GM19035 (cell line): ENCODE data around the gene GPR55.

Experiments used
- ATAC-seq: cut with Tn5 transposase; IDR thresholded peaks from one replicate; pipeline ENCODE4 v1.9.1; 2021; ENCODE audit not compliant: unreplicated experiment

Gene GPR55

DNA sequence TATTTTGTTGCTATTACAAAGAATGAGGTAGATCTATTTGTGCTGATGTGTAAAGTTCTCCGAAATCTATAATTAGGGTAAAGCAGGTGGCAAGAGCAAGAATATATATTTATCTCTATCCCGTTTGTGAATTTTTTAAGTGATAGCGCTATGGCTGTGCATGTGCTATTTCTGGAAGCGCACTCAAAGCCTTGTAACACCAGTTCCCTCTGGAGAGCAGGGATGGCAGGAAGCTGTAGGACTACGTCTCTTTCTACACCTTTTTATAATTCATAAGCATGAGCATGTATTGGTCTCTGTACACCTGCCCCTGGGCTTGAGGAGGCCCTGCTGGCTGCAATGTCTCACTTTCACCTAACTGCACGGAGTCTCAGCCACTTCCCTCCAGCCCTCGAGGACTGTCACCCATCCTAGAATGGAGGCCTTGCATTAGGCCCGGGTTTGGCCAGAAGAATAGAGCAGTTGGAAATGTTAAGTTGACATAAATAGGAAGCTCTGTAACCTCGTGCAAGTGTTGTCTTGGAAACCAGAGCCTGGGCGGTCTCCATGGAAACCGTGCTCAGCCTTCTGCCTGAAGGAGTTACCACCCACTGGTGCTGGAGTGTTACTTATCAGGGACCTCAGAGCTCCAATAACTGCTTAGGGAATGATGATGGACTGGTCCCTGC, 39.4 kb downstream of the GPR55 start:
- no peak for ATAC-seq

DNA sequence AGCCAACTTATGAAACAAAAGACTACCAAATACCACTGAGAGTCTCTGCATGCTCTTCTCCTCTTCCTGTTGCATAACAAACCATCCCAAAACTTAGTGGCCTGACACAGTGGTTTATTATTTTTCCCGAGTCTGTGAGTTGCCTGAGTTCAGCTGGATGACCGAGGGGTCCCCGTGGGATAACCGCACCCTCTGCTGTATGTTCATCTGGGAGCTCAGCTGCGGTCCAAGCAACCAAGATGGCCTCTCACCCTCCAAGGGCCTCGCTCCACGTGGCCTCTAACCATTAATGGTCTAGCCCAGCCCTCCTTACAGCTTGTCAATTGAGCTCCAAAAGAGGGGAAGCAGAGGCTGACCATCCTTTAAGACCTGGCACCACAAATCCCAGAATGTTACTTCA, 43.2 kb downstream of the GPR55 start:
- no peak for ATAC-seq

DNA sequence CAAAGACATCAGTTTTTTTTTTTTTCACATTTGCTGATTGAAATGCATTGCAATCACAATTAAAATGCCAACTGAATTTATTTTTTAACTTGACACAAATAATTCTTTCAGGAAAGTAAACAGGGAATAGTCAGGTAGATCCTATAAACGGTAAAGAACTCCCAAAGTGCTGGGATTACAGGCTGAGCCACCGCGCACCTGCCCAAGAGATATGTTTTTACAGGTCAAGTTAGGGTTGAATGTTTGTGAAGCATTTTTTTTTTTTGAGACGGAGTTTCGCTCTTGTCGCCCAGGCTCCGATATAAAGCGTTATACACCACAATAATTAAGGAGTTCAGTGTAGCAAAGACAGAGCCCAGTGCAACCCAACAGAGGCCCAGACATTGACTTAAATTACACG, 45.2 kb downstream of the GPR55 start:
- ATAC-seq = no peak

DNA sequence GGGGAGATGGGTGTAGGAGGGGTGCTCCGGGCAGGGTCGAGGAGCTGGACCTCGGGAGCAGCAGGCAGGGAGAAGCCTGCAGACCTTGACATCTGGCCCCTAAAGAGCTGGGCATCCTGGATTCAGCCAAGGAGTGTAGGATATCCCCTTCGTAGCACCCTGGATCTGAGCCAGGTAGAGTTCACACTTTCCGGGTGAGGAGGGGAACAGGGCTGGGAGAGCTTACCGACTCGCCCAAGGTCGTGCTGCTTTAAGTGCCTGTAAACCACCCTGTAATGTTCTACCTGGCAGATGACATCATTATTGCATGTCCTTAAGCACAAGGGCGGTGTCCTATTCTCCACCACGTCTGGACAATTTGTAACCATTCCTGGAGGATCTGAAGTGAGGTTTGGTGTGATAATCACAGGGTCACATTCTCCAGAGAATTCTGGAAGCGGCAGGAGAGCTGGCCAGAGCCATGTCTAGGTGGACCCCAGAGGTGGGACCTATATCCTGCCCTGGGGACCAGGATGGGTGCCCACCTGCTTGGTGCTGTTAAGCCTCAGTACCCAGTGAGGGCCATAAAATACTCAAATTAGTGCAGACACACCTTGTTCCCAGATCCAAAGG, 45.7 kb downstream of the GPR55 start:
- no peak for ATAC-seq

DNA sequence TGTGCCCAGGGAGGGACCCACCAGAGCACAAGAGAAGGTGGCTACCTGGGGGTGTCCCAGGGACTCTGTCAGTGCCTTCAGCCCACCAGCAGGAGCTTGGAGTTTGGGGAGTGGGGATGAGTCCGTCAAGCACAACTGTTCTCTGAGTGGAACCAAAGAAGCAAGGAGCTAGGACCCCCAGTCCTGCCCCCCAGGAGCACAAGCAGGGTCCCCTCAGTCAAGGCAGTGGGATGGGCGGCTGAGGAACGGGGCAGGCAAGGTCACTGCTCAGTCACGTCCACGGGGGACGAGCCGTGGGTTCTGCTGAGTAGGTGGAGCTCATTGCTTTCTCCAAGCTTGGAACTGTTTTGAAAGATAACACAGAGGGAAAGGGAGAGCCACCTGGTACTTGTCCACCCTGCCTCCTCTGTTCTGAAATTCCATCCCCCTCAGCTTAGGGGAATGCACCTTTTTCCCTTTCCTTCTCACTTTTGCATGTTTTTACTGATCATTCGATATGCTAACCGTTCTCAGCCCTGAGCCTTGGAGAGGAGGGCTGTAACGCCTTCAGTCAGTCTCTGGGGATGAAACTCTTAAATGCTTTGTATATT, 46.3 kb downstream of the GPR55 start:
- no peak for ATAC-seq

DNA sequence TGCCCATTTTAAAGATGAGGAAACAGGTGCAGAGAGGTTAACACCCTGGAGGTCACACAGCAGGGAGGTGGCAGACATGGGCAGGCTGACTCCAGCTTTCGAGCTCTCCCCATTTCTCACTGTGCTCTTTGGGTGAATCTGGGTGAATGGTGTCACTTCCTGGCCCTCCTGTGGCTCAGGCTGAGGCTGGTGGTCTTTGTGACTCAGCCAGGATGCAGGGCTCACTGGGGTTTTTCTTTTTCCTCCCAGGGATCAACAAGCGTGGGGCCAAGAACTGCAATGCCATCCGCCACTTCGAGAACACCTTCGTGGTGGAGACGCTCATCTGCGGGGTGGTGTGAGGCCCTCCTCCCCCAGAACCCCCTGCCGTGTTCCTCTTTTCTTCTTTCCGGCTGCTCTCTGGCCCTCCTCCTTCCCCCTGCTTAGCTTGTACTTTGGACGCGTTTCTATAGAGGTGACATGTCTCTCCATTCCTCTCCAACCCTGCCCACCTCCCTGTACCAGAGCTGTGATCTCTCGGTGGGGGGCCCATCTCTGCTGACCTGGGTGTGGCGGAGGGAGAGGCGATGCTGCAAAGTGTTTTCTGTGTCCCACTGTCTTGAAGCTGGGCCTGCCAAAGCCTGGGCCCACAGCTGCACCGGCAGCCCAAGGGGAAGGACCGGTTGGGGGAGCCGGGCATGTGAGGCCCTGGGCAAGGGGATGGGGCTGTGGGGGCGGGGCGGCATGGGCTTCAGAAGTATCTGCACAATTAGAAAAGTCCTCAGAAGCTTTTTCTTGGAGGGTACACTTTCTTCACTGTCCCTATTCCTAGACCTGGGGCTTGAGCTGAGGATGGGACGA, 47.1 kb downstream of the GPR55 start:
- no peak for ATAC-seq

DNA sequence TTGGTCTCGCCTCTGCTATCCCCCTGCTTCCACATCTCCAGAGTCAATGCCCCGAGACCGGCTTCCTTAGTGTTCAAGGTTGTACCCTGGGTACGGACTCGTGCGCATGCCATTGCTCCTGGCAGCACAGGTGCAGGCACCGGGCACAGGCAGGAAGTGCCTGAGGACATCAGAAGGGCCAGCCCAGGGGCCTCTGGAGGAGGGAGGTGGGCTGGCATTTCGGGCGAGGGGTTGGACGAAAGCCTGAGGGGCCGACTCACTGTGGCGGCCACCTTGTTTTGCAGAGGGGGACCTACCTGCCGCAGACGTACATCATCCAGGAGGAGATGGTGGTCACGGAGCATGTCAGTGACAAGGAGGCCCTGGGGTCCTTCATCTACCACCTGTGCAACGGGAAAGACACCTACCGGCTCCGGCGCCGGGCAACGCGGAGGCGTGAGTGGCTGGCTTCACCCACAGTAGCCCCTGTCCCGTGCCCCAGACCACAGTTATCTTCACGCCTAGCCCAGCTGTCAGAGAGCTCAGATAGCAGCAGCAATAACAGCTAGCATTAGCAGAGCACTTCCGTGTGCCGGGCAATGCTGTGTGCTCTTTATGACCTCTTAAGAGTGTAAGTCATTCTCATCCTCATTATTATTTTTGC, 47.8 kb downstream of the GPR55 start:
- no peak for ATAC-seq

DNA sequence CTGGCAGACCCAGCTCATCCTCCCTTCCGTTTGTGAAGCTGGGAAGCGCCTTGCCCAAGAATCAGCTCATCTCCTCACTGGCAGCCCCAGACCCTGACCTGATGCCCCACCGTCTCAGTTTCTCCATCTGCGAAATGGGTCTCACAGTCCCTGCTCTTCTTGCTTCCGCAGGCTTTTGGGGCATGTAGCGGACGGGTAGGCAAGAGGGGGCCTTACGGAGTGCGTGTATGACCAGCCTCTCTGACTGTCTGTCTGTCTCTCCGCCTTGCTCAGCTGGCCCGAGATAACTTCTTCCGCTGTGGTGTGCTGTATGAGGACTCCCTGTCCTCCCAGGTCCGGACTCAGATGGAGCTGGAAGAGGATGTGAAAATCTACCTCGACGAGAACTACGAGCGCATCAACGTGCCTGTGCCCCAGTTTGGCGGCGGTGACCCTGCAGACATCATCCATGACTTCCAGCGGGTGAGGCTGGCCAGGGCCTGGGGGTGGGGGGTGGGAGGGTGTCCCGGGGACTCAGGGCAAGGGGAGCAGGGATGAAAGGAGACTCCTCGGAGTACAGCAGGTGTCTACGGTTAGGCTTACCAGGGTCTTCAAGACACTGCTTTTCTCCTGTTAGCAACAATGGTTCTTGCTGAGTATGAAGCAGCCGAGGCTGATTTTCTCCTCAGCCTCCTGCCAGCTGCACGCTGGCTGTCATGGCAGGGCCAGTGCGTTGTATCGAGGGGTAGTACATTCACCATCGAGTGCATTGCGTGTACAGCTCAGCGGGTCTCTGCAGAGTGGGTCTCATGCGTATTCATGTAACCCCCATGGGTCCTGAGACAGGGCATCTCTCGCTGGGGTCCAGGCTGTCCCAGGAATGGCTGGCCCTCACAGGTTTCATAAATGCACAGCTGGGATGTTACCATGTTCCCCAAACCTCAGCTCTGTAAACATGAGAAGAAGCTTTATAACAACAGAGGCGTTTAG, 49.4 kb downstream of the GPR55 start:
- ATAC-seq = no peak

DNA sequence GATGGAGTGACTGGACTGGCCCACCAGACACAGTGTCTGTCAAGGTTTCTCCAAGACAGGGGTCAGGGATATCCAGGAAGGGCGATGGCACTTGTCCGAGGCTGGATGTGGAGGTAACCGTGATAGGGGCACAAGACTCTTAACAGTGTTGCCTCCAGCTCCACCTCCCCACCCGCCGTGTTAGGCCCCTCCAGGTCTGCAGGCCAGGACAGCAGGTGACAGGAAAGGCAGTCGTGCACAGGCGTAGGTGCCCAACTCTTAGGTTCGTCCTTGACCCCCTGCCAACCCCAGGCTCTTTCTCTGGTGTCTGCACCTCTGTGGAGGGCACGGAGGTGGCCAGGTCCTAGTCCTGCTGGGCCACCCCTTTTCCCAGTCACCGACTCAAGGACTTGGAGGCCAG, 50.2 kb downstream of the GPR55 start:
- ATAC-seq = no peak

DNA sequence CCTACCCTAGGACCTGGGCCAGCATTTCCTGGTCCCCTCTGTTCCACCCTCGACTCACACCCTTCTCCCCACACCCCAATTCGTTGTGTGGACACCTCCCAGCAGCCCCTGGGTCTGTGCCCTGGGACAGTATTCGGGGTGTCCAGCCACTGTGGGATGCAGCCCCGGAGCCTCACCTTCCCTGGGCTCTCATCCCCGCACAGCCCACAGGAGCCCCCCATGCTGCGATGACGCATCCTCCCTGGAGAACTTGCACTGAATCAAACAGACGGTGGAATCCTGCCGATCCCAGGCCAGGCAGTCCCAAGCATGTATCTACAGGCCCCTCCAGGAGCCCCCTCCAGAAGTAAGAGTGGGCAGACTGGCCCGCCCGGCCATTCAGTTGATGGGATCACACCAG, 50.6 kb downstream of the GPR55 start:
- no peak for ATAC-seq

DNA sequence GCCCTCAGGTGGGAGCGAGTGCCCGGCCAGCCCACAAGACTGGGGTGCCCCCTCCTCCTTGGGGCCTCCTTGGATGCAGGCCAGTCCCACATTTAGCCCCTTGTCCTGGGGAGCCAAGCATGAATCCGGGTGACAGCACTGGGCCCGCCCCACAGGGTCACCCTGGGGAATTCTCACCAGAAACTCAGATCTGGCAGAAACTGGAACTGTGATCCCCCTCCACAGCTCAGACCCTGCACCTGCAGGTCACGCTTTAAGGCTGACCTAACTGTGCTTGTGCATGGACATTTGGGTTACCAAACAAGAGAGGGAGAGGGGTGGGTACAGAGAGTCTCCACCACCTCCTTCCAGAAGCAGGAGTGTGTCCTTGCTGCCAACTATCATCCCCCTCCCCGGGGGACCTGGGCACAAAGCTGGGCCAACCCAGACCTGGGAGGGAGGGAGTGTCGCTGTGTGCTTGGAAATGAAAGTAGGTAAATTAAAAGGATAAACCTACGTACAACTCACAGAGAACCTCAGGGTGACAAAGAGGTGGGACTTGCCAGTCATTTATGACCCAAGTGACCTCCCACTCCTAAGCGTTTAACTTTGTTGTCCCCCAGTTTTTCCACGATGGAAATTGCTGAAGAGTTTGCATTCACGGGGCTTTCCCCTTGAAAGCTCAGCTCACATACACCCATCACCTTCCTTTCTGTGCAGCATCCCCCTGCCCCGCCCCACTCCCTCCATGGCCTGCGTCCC, 51.2 kb downstream of the GPR55 start:
- peak; percentile 80 for ATAC-seq

DNA sequence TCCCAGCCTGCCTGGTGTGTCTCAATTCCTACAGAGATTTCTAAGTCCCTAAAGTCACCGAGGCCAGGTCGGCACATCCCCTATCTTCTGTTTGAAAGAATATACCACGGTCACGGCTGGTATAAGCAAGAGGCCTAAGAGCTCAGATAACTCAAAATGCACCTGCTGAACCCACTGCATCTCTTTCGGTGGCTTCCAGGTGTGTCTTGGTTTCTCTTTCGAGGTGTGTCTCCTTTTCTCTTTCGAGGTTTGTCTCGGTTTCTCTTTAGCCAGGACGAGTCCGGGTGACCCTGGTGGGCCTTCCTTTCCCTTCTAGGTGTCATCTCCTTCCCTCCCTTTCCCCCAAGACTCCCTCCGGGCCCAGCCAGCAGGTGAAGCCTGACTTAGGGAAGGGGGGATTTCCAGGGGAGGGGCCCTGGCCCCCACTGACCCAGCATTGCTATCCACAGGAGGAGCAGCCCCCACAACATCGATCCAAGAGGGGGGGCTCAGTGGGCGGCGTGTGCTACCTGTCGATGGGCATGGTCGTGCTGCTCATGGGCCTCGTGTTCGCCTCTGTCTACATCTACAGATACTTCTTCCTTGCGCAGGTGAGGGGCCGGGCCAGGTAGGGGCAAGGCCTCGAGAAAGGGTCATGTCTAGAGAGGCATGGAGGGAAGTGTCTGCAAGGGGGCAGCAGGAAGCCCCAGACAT, 51.9 kb downstream of the GPR55 start:
- peak; percentile 71 for ATAC-seq

DNA sequence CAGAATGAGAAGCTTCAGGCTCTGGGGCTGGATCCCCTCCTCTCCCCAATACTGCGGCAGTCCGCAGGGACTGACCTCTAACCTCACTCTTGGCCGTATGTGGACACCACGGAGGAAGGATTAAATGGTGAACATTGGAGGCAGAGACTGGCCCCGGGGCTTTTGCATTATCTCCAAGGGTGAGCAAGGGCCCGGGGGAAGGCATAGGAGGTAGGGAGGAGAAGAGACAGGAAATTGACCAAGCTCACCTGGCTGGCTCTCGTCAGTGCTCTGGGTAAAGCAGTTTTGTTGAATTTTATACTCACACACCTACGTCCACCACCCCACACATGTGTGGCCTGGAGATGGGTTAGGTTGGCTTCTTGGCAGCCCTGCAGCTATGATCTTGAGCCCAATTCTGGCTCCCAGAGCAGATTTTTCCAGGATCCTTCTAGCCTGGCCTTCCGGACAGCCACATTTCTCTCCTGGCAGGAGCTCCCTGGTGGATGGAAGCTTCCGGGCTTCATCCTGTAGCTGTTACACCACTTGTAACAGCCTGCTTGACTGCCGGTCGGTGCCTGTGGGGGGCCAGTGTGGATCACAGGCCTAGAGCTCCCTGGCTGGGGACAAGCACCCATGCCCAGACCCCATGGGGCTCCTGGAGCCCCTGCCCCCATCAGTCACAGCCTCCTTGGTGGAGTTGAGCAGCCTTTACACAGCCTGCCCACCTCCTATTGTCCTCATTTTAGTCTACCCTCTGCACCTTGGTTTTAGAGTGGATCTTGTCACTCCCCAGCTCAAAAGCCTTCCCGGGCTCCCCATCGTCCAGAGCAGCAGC, 52.7 kb downstream of the GPR55 start:
- no peak for ATAC-seq

DNA sequence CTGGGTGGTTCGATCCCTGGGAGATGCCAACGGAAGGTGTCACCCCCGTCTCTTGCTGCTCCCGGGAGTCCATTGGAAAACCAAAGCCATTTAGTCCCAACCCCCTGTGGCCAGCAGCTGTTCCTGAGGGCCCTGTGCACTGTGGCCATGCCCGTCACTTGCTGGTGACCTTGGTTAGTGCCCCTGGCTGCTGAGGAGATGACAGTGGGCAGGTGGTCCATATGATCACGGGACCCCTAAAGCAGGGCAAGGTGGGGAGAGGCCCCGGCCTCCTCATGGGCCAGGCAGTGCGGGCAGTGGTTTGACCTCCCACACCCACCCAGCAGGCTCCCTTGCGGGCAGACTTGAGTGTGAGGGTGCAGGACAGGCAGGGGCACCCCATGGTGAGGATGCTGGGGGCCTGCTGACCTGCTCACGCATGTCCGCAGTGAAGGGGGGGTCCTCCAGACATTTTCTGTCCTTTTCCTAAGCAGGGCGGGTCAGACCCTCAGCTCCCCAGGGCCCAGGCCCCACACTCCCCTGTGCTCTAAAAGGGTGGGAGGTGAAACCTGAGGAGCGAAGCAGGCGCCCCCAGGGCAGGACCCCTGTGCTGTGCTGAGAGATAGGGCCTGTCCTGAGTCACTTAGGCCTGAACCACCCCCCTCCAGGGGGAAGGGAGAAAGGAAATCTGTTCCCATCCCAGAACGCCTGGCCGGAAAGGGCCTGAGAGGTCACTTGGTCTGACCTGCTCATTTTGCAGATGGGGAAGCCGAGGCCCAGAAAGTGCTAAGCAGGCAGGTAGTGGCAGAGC, 53.5 kb downstream of the GPR55 start:
- no peak for ATAC-seq

DNA sequence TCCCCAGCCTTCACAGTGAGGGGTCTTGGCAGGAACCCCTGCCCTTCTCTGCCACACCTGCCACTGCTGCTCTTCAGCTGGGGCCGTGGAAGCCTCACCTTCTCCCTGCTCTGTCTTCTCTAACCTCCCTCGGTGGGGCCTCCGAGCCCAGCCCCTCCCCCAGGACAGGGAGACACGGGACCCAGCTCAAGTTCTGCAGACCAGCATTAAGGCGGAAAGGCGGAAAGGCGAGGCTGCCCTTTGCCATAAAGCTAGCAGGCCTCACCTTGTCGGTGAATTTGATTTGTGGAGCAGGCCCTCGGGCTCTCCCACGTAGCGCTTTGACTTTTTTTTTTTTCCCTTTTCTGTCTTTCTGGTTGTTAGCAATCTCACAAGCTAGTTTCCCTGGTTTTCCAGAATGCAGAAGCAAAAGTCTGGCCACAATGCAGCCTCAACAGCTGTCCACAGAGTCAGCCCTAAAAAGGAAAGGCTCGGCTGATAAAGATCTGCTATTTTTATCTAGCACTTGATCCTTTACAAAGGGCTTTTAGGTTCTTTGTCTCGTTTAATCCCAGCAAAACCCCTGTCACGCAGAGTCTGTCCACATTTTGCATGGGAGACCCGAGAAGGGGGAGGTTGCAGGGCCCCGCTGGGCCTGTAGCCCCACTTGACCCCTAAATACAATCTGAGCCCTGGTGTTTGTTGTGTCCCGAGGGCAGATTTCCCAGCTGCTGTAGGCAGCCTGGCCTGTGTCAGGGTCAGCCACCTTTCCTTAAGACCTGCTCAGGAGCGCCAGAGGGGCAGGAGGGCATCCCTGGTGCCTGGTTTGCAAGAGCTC, 54.3 kb downstream of the GPR55 start:
- ATAC-seq = no peak

DNA sequence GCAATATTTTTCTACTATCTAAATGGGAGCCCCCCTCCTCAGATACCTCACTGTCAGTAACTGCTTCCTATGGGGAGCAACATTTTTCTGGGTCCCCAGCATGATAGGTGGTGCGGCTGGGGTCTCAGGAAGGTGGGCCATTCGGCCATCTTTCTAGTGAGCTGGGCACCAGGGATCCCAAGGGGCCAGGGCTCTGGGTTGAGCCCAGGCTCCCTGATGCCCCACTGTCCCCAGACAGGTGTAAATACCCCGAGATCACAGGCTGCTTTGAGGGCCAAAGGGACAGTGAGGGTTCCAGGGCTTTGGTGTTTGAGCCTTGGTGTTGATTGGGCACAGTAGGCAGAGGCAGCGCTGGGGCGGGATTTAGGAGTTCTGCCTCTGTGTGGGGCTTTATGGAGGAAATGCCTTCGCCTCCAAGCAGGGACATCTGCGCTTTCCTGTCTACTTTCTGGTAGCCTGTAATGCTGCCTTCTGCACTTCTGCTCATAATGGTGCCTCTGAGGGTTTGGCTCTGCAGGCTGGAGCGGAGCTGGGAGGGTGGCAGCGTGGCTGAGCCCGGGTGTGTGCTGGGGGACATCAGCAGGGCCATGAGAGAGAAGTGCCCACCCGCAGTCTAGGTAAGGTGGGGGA, 55.0 kb downstream of the GPR55 start:
- no peak for ATAC-seq
